ENCODE results near the gene ANK3. TPM values are rescaled to one million over a fixed set of nuclear protein-coding genes. Genes with fewer than 3 reads are reported as not detected.

Gene ANK3
- total RNA-seq, 1 experiment from 2014 or later: 69.6 TPM

DNA sequence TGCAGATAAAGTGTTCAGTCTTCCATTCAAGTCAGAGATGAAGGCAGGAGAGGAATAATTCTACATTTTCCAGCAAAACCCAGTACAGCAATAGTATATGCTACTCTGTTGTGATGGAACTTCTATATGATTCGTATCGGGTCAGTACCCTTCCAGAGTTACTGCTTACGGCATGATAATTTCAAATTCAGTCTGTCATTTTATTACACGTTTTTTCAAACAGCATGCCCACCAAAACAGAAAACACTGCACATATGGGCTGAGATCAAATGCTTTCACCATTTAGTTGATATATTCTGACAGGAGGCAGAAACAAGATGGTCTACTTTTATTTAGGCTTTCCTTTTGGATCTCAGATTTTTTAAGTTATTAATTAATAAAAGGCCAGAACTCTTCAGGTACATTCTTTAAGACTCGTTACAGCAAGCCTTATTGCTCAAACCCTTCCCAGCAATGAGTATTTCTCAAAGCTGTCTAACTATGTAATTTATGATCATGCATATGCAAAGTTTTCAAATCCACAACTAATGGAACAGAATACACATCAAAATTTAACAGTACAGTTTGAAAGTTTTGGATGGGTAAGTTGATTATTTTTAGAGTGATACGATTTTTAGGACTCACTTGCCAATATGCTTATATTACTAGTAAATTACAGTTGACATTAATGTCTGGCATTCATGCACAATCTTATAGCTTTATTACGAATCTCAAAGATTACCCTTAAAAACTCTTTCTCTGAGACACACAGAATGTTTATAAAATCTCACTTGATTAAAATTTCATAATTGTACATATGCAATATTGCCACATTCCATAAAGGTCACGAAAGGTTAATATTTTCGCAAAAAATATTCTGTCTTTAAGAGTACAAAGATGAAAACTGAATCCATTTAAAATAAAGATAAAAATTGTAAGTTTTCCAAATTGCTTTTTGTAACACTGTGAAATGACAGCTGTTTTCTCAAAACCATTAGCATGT, 91.0 kb downstream of the ANK3 start (continued):
- TF ChIP-seq MYBL2 (CRISPR knock-in tag; IDR thresholded peaks at IDR 0.05) (no peak), NR1H2 (CRISPR knock-in tag; IDR thresholded peaks at IDR 0.05) (no peak), ZNF396 (CRISPR knock-in tag; IDR thresholded peaks at IDR 0.05; ENCODE audit: borderline replicate concordance) (no peak), HMGXB4 (CRISPR knock-in tag; IDR thresholded peaks at IDR 0.05) (no peak)
- TF ChIP-seq, protein P1, sequence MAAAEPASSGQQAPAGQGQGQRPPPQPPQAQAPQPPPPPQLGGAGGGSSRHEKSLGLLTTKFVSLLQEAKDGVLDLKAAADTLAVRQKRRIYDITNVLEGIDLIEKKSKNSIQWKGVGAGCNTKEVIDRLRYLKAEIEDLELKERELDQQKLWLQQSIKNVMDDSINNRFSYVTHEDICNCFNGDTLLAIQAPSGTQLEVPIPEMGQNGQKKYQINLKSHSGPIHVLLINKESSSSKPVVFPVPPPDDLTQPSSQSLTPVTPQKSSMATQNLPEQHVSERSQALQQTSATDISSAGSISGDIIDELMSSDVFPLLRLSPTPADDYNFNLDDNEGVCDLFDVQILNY (CRISPR knock-in tag; IDR thresholded peaks at IDR 0.05): no peak

GRCh38 chr10:60296073-60296472, 93.6 kb downstream of the ANK3 start:
- H3K9me3 Mint-ChIP-seq: no peaks in the 10 kb centered on the region
- TF ChIP-seq ZNF232 (CRISPR knock-in tag; IDR thresholded peaks at IDR 0.05): no peak
- TF ChIP-seq ZNF423 (CRISPR knock-in tag; IDR thresholded peaks at IDR 0.05): no peak
- TF ChIP-seq CREB1 (CRISPR knock-in tag; IDR thresholded peaks at IDR 0.05): no peak
- TF ChIP-seq SMAD3 (CRISPR knock-in tag; IDR thresholded peaks at IDR 0.05; ENCODE audit: borderline replicate concordance): no peak
- no peak for TF ChIP-seq MLX (CRISPR knock-in tag; IDR thresholded peaks at IDR 0.05)
- TF ChIP-seq NFYB (CRISPR knock-in tag; conservative IDR thresholded peaks at IDR 0.05; ENCODE audit: low read depth): no peak
- TF ChIP-seq, protein P2, sequence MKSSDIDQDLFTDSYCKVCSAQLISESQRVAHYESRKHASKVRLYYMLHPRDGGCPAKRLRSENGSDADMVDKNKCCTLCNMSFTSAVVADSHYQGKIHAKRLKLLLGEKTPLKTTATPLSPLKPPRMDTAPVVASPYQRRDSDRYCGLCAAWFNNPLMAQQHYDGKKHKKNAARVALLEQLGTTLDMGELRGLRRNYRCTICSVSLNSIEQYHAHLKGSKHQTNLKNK (CRISPR knock-in tag; IDR thresholded peaks at IDR 0.05): no peak
- no peak for TF ChIP-seq MXD4 (CRISPR knock-in tag; IDR thresholded peaks at IDR 0.05; ENCODE audit: borderline replicate concordance)
- TF ChIP-seq ZNF671 (CRISPR knock-in tag; IDR thresholded peaks at IDR 0.05): no peak
- TF ChIP-seq ZNF138 (CRISPR knock-in tag; conservative IDR thresholded peaks at IDR 0.05): no peak
- no peak for TF ChIP-seq ZNF219 (CRISPR knock-in tag; IDR thresholded peaks at IDR 0.05; ENCODE audit: borderline replicate concordance)
- no peak for TF ChIP-seq CREM (CRISPR knock-in tag; IDR thresholded peaks at IDR 0.05)
- TF ChIP-seq, protein P1 (CRISPR knock-in tag; IDR thresholded peaks at IDR 0.05): no peak
- TF ChIP-seq ZNF317 (CRISPR knock-in tag; IDR thresholded peaks at IDR 0.05; ENCODE audit: borderline replicate concordance, low read depth): no peak
- H3K27me3 Mint-ChIP-seq (ENCODE audit: low read depth): no peaks in the 10 kb centered on the region
- no peak for DNase-seq (ENCODE audit: low spot score)
- ATAC-seq: no peak
- no peaks in the 10 kb centered on the region for H3K36me3 Mint-ChIP-seq
- no peak overlapping the region for H3K4me3 Mint-ChIP-seq
- H3K4me1 Mint-ChIP-seq: peaks cover 19% of the 10 kb centered on the region
- ChIA-PET CTCF (no interaction called here), POLR2A (no interaction called here)
- no peak overlapping the region for H3K27ac Mint-ChIP-seq

Measured in WTC11 (cell line).